Measurements from ENCODE around the gene INO80B.

DNA sequence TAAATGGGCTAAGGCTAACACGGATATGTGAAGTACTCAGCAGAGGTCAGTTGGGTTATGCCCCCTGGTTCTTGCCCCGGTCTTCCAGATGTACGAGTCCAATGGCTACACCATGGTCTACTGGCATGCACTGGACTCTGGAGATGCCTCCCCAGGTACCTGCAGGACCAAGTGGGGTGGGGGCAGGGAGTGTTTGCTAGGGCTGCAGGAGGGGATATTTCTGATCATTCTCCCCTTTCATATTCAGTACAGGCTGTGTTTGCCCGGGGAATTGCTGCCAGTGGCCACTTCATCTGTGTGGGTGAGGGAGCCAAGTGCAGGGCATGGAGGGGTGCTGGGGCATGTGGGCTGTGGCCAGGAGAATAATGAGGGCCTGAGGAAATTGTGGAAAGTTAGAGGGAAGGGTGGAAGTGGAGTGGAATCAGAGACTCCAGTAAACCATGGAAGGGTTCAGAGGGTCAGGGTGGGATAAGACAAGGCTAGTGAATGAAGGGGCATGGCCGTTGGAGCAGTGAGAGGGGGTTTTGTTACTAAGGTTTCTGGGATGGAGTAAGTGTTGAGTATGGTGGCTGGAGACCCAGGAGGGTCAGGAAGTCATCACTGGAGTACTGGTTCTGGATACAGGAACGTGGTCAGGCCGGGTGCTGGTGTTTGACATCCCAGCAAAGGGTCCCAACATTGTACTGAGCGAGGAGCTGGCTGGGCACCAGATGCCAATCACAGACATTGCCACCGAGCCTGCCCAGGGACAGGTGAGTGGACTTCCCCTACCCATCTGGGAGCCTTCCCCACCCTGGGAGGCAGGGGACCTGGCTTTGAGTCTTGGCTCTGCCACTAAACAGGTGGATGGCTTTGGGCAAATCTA lies 31.4 kb upstream of the INO80B start:
- TF ChIP-seq, protein P1, sequence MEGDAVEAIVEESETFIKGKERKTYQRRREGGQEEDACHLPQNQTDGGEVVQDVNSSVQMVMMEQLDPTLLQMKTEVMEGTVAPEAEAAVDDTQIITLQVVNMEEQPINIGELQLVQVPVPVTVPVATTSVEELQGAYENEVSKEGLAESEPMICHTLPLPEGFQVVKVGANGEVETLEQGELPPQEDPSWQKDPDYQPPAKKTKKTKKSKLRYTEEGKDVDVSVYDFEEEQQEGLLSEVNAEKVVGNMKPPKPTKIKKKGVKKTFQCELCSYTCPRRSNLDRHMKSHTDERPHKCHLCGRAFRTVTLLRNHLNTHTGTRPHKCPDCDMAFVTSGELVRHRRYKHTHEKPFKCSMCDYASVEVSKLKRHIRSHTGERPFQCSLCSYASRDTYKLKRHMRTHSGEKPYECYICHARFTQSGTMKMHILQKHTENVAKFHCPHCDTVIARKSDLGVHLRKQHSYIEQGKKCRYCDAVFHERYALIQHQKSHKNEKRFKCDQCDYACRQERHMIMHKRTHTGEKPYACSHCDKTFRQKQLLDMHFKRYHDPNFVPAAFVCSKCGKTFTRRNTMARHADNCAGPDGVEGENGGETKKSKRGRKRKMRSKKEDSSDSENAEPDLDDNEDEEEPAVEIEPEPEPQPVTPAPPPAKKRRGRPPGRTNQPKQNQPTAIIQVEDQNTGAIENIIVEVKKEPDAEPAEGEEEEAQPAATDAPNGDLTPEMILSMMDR (conservative IDR thresholded peaks at IDR 0.05): no peak
- no peak for TF ChIP-seq EZH2 (IDR thresholded peaks at IDR 0.05; ENCODE audit: low read depth)

All from PC-9 (cell line).